GM19463 (cell line): ENCODE data around the gene POU2F1.

ENCODE experiments used
- ATAC-seq: cut with Tn5 transposase; IDR thresholded peaks from one replicate; pipeline ENCODE4 v1.9.1; 2021; ENCODE audit warnings: mild to moderate bottlenecking, moderate library complexity; ENCODE audit not compliant: unreplicated experiment

Gene POU2F1

DNA sequence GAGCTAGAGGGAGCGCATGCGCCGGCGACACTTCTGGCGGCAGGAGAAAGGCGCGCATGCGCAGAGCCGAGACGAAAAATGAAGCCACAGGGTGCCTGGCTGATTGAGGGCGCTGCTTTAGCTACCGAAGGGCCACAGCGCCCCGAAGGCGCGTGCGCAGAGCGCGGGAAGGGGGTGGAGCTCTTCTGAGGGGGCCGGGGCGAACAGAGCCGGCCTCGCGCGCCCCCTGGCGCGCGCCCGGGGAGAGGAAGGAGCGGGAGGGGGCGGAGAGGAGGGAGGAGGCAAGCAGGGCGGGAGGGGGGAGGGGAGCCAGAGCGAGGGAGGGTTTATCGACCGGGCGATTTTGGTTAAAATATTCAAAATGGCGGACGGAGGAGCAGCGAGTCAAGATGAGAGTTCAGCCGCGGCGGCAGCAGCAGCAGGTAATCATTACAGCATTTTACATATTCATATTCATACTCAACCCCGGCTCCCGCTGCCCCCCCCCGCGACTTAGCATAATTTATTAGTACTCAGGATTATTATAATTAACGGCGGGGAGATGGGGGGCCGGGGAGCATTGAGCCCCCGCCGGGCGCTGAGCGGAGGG is at the start of gene POU2F1:
POU2F1 (plus strand) TSS at position 350 of the 589 bp plus-strand sequence; CDS start at position 362, 12 bp downstream.
- peak; percentile 50 for ATAC-seq

DNA sequence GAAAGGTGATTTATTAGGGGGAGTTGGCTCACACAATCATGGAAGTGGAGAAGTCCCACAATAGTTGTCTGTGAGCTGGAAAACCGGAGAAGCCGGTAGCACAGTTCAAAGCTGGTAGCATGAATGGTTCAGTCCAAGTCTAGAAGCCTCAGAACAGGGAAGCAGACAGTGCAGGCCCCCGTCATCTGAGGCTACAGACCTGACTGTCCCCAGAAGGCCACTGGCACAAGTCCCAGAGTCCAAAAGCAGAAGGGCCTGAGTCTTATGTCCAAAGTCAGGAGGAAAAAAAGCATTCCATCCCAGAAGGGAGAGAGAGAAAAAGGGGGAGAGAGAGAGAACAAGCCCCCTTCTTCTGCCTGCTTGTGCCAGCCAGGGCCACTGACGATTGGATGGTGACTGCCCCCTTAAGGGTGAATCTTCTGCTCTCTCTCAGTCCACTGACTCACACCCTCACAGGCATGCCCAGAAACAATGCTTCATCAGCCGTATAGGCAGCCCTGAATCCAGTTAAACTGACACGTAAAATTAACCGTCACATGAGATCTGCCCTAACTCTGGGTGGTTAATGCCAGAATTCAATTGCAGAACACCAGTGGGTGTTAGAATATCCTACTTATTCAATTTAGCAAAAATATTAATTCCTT is 49.3 kb upstream of the POU2F1 start:
- no peak for ATAC-seq

DNA sequence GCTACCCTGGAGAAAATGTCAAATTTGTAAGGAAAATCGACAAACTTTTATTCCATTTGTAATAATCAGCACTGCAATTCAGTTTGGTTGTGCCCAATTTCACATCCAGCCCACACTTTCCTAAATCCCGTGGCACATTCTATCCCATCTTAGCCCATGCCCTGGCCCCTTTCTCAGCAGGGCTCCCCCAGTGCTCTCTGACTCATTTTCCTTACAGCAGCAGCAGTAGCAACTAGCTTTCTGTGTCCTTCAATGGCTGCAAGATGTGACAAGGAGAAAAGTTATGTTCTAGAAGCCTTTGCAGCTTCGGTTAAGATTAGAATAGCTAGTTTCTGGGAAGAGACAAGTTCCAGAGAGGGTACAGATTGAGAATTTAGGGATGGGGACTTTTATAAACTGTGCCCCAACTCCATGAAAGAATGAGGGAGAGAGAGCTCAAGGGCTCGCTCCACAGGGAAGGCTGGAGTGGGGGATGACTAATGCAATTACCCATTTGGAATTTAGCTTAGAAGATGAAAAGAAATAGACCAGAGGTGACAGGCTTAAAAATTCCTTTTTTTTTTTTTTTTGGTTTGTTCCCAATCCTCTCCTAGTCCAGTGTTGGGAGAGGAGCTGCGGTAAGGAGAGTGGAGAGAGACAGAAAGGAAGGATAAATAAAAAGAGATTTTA is 47.0 kb upstream of the POU2F1 start:
- ATAC-seq: no peak

DNA sequence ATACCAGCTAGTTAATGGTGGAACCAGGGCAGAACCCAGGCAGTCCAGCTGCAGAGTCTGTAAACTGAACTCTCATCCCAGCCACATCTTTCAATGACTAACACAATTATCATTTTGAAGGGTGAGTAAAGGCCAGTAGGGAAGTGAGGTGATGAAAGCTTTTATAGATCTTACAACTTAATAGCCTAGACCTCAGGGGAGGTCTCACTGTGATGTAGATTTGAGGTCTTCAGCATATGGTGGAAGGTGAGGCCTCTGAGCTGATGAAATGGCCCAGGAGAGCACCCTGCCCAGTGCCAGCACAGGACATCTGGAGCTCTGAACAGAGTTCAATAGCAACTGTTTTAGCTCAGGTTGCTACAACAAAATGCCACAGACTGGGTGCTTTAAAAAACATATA is 44.8 kb upstream of the POU2F1 start:
- ATAC-seq: no peak

DNA sequence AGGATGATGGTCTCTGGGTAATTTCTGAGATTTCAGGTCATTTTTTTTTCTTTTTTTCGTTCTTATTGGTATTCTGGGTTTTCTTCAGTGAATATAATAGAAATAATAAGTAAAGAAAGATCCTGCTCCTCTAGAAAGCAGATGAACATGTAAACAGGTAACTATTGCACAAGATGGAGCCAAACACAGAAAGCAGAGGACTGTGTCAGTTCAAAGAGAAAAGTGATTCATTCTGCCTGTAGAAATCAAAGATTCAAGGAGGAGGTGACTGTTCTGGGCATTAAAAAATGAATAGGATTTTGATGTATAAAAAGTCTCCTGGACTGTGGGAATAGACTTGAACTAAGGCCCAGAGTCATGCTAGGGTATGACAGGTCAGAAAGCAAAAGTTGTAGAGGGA is 41.9 kb upstream of the POU2F1 start:
- ATAC-seq: no peak

DNA sequence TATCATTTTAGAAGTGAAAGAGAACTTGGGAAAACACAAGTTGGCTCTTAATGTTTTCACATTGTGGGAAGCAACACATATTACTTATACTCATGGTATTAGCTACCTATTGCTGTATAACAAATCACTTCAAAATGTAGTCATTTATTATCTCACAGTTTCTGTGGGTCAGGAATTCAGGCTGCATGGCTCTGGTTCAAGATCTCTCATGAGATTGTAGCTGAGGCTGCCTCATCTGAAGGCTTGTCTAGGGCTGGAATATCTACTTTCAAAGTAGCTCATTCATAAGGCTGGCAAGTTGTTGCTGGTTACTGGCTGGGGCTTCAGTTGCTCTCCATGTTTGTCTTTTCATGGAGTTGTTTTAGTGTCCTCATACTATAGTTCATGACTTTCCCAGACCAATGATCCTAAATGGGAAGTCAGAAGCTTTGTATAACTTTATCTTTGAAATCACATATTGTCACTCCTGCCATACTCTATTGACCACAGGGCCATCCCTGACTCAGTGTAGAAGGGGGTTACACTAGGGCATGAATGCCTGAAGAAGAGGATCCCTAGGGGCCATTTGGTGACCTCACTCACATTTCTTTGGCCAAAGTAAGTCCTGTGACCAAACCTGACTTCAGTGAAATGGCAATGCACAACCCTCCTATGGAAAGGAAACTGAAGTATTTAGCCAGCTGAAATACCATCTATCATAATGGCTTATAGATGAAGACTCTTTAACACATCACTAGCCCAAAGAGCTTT is 37.9 kb upstream of the POU2F1 start:
- ATAC-seq: no peak

DNA sequence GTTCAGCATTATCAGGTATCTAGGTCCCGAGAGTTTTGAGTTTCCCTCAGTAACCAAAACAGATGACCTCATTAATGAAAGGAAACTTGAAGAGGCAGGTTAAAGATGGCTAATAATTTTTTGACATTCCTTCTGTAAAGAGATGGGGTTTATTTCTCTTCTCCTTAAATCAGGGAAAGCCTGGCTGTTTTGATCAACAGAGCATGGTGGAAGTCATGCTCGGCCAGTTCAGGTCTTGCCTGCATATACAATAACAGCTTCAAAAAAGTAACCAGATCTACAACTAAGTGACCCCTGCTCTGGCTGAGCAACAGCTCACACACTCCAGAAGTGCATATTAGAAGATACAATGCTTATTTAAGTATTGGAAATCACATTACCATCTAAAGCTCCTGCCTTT is 36.6 kb upstream of the POU2F1 start:
- ATAC-seq: no peak

DNA sequence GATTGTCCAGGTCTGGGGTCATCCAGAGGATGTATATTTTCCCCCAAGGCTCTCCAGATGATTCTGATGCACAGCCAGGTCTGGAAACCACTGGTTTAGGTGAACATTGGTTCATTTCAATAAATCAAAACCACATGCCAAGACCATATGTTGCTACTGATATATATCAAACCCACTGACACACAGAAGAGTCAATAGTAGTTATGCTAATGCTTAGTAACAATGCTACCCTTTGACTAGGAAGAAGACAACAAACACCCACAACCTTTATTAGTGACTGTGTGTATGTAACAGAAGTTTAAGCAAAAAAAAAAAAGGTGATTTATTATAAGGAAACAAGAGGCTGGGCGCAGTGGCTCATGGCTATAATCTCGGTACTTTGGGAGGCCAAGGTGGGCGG is 35.6 kb upstream of the POU2F1 start:
- ATAC-seq: no peak

DNA sequence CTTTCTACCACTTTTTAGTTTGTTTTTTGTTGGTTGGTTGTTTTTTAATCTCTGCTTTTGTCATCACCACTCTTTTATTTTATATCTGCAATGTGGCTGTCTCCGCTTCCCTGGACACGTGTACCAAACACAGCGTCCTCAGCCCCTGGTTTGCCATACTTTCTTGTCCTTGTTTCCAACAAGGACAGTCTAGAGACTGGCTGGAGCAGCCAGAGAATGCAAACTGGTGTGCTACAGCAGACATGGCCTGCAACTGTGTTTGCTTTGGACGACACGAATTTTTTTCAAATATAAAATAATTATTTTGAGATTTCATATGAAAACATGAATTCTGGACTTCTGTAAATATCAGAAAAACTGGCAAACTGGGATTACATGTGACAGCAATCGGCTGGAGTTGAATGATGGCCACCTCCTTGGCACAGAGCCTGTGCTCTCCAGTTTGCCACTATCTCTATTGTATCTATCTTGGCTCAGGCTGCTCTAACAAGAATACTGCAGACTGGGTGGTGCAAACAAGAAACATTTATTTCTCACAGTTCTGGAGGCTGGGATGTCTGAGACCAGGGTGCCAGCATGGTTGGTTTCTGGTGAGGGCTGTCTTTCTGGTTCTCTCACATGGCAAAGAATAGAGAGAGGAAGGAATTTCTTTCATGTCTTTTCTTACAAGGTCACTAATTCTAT is 34.6 kb upstream of the POU2F1 start:
- ATAC-seq: no peak

DNA sequence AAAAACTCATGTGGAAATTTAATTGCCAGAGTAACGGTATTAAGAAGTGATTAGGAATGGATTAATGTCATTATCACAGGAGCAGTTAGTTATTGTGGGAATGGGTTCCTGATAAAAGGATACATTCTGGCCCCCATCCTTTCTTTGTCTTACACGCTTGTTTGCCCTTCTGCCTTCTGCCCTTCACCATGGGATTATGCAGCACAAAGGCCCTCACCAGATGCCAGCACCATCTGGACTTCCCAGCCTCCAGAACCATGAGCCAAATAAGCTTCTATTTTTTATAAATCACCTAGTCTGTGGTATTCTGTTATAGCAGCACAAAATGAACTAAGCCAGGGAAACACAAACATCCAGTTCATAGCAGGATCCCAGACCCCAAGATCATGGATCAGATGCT is 33.9 kb upstream of the POU2F1 start:
- ATAC-seq: no peak

DNA sequence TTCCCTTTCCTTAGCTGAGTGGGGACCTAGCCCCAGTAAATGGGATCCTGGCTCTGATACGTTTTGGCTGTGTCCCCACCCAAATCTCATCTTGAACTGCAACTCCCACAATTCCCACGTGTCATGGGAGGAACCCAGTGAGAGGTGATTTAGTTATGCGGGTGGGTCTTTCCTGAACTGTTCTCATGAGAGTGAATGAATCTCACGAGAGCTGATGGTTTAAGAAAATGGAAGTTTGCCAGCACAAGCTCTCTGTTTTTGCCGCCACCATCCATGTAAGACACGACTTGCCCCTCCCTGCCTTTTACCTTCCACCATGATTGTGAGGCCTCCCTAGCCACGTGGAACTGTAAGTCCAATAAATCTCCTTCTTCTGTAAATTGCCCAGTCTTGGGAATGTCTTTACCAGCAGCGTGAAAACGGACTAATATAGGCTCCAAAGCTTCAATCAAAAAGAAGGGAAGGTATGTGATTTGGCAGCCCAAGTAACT is 29.9 kb upstream of the POU2F1 start:
- ATAC-seq: no peak

DNA sequence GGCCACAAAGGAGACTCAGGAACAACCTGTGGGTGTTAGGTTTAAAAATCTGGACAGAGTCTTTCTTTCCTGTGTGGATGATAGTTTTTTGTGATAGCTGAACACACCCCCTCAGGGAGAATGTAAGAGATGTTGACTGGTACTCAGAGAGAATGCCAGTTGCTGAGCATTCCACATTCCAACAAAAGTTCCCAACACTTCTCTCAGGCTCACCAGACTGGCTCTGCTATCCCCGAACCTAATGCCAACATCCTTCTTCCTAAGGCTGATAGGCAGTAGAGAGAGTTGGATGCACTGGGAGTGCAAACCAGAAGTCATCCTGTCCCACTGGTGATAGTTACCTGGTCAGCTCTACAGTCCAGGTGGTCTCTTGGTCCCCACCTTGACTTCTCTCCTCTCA is 28.7 kb upstream of the POU2F1 start:
- no peak for ATAC-seq

DNA sequence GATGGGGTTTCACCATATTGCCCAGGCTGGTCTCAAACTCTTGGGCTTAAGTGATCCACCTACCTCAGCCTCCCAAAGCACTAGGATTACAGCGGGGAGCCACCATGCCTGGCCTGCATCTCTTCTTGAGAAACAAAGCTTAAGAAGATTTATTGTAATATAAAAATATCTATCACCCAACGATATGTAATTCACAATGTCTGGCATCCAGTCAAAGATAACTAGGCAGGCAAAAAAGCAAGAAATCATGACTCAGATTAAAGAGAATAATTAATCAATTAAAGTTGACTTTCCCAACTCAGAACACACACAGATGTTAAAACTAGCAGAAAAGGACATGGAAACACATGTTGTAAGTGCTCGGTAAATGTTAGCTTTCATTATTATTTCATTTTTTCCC is 26.5 kb upstream of the POU2F1 start:
- ATAC-seq: no peak

DNA sequence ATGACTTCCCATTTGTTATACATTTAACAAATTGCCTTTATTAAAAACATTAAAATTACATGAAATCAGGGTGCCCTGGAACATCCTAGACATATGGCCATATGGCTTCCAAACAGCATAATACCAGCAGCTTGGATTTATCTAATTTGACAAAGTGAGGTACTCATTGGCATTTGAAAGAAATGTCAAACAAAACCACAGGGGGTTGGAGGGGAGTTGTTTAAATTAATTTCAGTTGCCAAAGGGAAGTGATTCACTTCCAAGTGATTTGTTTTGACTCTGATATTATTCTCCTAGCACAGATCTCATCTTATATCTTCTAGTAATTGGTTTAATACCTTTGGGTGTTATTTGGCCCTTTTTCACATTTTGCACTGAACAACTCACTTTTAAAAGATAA is 24.5 kb upstream of the POU2F1 start:
- no peak for ATAC-seq

DNA sequence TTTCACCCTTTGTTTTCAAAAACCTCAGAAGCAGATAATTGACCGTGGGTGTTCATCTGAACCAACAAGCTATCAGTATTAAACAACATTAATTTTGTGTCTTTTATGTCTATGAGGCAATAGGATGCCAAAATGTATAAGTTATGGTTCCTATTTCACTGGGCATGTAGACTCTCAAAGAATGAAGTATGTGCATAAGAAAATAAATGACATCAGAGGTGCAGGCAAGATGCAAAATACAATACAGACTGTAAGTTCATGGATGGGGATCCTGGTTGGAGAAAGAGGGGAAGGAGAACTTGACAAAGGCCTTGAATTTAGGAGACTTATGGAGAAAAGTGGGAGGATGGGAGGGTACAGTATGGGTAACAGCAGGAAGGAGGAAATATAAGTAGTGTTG is 23.4 kb upstream of the POU2F1 start:
- ATAC-seq: no peak

DNA sequence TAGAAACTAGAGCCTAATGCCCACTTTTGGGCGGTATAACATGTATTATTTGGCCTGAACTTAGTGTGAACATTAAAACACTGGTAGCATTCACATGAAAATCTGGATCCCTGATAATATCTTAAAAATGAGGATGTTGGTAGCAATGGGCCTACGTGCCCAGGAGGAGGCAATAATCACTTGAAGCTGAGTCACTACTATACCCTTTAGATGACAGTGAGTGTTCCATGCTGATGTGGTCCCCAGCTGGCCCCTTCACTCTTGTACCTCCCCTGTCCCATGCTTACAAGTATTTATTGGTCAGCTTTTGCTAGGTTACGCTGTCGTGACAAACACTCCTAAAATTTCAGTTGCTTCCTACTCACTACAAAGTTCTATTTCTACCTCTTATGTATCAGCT is 23.0 kb upstream of the POU2F1 start:
- no peak for ATAC-seq

DNA sequence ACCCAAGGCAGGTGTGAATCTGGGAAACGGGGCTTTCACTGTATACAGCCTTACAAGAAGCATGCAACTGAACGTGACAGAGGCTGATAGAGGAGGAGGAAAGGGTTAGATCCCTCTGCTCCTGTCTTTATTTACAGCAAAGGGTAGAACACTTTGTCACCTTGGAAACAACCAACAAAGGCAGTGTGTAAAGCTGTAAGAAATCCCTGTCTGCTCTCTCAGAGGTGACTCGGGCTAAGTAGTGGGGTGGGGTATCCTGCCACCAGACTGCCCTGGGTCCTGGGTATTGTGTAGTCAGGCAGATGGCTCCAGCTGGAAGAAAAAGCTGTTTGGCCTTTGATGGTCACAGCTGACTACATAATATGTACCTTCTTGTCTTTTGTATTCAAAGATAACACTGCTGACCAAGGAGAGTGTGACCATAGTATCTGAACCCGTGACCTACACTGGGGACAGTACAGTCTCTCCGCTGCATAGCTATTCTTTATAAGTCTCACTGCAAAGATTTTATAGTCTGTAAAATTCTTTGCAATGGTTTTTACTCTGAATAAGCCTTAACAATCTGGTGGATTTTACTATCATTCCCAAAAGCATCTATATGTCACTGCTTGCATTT is 22.1 kb upstream of the POU2F1 start:
- no peak for ATAC-seq

DNA sequence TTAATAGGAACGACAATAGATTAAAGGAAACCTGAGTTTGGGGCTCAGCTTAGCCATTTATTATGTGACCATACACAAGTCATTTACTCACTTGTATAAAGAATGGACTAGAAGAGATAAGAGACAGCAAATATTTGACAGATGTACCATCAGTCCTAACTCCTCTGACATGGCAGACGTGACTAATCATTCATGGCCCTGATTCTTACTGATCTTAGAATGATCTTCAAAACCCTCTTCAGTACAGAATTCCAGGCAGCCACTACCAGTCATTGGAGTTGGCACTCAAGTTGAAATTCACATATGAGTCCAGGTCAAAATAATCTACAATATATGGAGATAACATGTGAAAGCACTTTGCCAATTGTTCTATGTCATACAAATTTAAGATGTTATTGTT is 21.0 kb upstream of the POU2F1 start:
- no peak for ATAC-seq

DNA sequence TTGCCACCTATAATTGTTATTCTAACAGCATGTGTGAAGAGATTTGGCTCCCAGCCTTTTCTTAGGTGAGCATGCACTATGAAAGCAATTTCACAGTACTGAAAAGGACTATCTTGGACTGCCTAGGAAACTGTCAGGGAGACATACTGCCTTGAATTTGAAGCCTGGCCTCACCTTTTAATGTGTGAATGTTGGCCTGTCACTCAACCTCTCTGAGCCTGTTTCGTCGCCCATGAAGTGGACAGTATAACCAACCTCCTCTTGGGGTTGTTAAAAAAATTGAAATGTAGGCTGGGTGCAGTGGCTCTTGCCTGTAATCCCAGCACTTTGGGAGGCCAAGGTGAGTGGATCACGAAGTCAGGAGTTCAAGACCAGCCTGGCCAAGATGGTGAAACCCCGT is 20.4 kb upstream of the POU2F1 start:
- no peak for ATAC-seq

DNA sequence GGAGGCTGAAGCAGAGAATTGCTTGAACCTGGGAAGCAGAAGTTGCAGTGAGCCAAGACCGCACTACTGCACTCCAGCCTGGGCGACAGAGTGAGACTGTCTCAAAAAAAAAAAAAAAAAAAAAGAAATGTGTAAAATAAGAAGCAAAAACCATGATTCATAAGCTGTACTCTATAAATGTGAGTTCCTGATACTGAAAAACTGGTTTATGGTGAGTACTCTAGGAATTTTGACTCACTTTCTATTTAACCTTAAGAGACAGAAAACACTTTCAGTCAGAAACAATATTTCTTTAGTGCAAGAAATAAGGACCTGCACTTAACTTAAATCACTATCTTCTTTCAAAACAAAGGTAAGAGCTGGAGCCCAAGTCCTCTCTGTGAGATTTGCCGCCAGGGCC is 19.9 kb upstream of the POU2F1 start:
- ATAC-seq: no peak

DNA sequence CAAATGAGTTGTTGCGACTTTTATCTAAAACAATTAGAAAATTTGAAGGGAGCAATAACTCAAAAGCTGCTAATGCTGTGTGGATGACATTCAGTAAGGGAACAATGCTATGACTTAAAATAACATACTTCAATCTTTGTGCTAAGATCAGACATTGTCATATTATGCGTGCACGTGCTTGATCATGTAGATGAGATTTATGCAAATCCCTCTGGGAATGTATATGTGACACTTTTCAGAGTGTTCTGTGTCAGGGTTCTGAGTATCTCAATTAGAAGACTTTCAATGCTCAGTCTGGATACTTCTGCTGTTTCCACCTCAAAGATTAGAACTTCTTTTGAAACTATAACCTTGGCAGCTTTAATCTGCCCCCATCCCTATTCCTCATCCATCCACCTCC is 18.6 kb upstream of the POU2F1 start:
- no peak for ATAC-seq
